Pancreas (tissue), 10 donors: ENCODE results near the gene PRRT1. TPM values are rescaled to one million over a fixed set of nuclear protein-coding genes. Genes with fewer than 3 reads are reported as not detected.
A peak's percentile ranks its signal among the peaks of the same experiment; 100 is the strongest.

ENCODE experiments used
- ATAC-seq, 4 donors: fragments of 200-7000 bp; cut with Tn5 transposase; one replicate each; pipeline versions ENCODE4 v1.8.0 to v1.9.1; 2020; ENCODE audit warnings: mild to moderate bottlenecking in 4 of 4, moderate library complexity in 4 of 4
- DNase-seq, 6 donors: peaks; one replicate each; pipeline ENCODE4 v3.0.0-alpha.2; 2020
- FAIRE-seq: peaks from 2 replicates; lab custom pipeline; 2012; peaks lifted over from hg19 to GRCh38; lab: Jason Lieb, UNC
- H3K27ac ChIP-seq, 4 donors: fragments of 200-600 bp; sonication (generic); 1 replicate in 3 of 4; 2 replicates in 1 of 4; pipeline versions ENCODE4 v1.5.0 to v1.8.0; 2020
- H3K27me3 ChIP-seq, 4 donors: fragments of 200-600 bp; one replicate each; pipeline ENCODE4 v1.8.0; 2021
- H3K36me3 ChIP-seq, 3 donors: fragments of 200-600 bp; sonication (generic) in 1 of 3; one replicate each; pipeline versions ENCODE4 v1.5.0 to v1.8.0; 2020 to 2021
- H3K4me1 ChIP-seq, 3 donors: fragments of 200-600 bp; one replicate each; pipeline ENCODE4 v1.8.0; 2021
- H3K4me3 ChIP-seq, 4 donors: fragments of 200-600 bp; sonication (generic) in 2 of 4; one replicate each; pipeline versions ENCODE4 v1.5.0 to v1.8.0; 2020 to 2021
- H3K9me3 ChIP-seq, 4 donors: fragments of 200-600 bp; one replicate each; pipeline ENCODE4 v1.8.0; 2021
- WGBS, 2 donors: extraction: QIAGEN DNeasy Blood & Tissue Kit; methylation state at CpG; one replicate each; pipeline ENCODE4 v1.1.7; 2013; 5-methylcytosine and 5-hydroxymethylcytosine counted together
- intact Hi-C, 3 donors: fragments of 100-400 bp; cut with DNase I; formaldehyde crosslinking; loops; one replicate each; pipeline versions ENCODE4 v1.11.1 to v1.14.2; 2022
- polyA plus RNA-seq, 2 donors: library from polyadenylated mRNA; stranded (reverse); fragments of 200-250 nt; gene quantifications; one replicate each; pipeline ENCODE4 v1.2.3, GENCODE V29; 2013
- total RNA-seq, 6 donors: library from RNA; stranded (reverse); fragmentation: NEBNext Ultra II Directional in 4 of 6; extraction: Animal tissue kit (Norgen Biotek cat#: 25700) in 4 of 6; gene quantifications; one replicate each; pipeline versions ENCODE4 v1.2.1 to v1.2.4, GENCODE V29; 2021 to 2023
- TF ChIP-seq, protein P1 (sequence below), 4 donors: fragments of 200-600 bp; sonication (generic) in 3 of 4; IDR thresholded peaks; one replicate each; pipeline versions ENCODE4 v1.5.0 to v1.8.0; 2021; ENCODE audit warnings: antibody characterized with exemption in 4 of 4
- donor health status: healthy with polysubstance abuse.
- donor health status: DM: no; HTN: no; CAD: no; lungs with moderate emphysema.
- donor health status: DM: no; HTN: no; CAD: no.
- donor health status: control.
- donor health status: control.
- donor health status: Bipolar disorder and iron deficiency.
- donor health status: DM: yes; HTN: yes; CAD: no.
- donor health status: DM: no; HTN: no; CAD: no.
- donor health status: DM: no; HTN: no; CAD: no.
- donor health status: DM: yes; HTN: yes; CAD: no.

Gene PRRT1
- total and polyA plus RNA-seq, 8 donors = 0.08 to 5.8 (median 0.47) TPM

DNA sequence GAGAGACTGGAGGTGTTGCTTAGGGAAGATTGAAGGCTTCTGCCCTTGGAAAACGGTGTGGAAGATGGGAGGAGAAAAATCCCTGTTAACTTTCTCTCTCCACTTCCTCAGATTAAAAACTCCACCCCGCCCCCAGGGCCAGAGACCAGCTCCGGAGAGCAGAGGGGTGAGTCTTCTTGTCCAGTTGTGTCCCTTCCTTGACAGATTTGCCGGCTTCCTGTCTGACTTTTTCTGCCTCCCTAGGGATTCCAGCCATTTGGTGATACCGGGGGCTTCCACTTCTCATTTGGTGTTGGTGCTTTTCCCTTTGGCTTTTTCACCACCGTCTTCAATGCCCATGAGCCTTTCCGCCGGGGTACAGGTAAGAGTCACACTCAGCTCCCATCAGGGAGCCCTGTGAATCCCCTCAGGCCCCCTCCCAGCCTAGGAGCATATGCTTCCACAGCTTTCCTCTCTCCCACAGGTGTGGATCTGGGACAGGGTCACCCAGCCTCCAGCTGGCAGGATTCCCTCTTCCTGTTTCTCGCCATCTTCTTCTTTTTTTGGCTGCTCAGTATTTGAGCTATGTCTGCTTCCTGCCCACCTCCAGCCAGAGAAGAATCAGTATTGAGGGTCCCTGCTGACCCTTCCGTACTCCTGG is 28.1 kb upstream of the PRRT1 start:
- no peak for ATAC-seq
- no peak overlapping the region for H3K4me3 ChIP-seq
- TF ChIP-seq, protein P1, sequence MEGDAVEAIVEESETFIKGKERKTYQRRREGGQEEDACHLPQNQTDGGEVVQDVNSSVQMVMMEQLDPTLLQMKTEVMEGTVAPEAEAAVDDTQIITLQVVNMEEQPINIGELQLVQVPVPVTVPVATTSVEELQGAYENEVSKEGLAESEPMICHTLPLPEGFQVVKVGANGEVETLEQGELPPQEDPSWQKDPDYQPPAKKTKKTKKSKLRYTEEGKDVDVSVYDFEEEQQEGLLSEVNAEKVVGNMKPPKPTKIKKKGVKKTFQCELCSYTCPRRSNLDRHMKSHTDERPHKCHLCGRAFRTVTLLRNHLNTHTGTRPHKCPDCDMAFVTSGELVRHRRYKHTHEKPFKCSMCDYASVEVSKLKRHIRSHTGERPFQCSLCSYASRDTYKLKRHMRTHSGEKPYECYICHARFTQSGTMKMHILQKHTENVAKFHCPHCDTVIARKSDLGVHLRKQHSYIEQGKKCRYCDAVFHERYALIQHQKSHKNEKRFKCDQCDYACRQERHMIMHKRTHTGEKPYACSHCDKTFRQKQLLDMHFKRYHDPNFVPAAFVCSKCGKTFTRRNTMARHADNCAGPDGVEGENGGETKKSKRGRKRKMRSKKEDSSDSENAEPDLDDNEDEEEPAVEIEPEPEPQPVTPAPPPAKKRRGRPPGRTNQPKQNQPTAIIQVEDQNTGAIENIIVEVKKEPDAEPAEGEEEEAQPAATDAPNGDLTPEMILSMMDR (IDR thresholded peaks at IDR 0.05) = no peak
- no peaks in the 10 kb centered on the region for H3K36me3 ChIP-seq
- no peak overlapping the region for H3K27ac ChIP-seq
- no peaks in the 10 kb centered on the region for H3K27me3 ChIP-seq
- intact Hi-C loops = no loop called here
- DNase-seq = peak in 1 of 6 donors; percentile 43
- WGBS, 2 donors = 73 to 78% methylated on average over 10 of the region's 10 CpGs
- H3K4me1 ChIP-seq = peaks cover 20 to 24% (median 22%) of the 10 kb centered on the region in 3 donors
- no peaks in the 10 kb centered on the region for H3K9me3 ChIP-seq
- FAIRE-seq = no peak

DNA sequence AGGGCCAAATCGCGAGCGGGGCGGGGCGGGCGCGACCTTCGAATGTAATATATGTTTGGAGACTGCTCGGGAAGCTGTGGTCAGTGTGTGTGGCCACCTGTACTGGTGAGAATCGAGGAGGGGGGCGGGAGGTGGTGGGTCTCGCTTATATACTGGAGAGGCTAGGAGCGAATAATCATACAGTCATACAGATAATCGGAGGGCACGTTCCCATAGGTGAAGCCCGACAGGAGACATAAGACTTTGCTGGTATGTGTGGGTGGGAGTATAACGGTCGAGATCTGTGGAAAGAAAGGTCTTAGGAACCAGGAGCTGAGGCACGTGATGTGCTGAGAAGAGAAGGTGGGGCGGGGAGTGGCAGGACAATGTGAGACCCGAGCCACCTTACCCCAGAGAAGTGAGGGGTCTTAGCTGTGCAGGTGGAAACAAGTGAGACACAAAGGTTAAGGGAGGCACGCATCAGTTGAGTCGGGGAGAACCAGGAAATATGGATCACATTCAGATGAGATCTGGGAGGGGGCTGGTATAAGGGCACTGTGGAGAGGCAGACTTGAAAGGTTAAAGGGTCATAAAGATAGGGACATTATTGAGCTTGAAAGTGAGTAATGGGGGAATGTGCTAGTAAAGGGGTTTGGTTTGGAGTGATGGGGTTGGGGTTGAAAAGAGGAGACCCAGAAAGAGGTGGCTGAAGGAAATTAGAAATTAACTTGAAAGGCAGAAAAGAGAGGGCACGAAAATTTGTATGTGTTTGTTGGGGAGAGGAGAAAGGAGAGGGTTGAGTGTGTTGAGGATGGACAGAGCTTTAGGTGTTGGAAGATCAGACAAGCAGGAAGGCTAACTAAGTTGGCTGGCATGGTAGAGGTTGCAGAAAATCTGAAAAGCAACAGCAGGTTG is 27.1 kb upstream of the PRRT1 start:
- 2 to 3% methylated on average over 21 to 24 of the region's 24 CpGs for WGBS, 2 donors
- no peaks in the 10 kb centered on the region for H3K9me3 ChIP-seq
- ATAC-seq = no peak
- peaks cover 20 to 31% (median 24%) of the 10 kb centered on the region in 3 donors for H3K4me1 ChIP-seq
- FAIRE-seq = no peak
- DNase-seq = peak in 1 of 6 donors; percentile 78
- TF ChIP-seq, protein P1 (IDR thresholded peaks at IDR 0.05) = no peak
- no peaks in the 10 kb centered on the region for H3K36me3 ChIP-seq
- H3K27me3 ChIP-seq = no peaks in the 10 kb centered on the region
- peak overlapping the region; percentile 28 to 88 (median 48) for H3K4me3 ChIP-seq
- intact Hi-C loops = no loop called here
- peak overlapping the region; percentile 86 to 96 (median 90) for H3K27ac ChIP-seq

DNA sequence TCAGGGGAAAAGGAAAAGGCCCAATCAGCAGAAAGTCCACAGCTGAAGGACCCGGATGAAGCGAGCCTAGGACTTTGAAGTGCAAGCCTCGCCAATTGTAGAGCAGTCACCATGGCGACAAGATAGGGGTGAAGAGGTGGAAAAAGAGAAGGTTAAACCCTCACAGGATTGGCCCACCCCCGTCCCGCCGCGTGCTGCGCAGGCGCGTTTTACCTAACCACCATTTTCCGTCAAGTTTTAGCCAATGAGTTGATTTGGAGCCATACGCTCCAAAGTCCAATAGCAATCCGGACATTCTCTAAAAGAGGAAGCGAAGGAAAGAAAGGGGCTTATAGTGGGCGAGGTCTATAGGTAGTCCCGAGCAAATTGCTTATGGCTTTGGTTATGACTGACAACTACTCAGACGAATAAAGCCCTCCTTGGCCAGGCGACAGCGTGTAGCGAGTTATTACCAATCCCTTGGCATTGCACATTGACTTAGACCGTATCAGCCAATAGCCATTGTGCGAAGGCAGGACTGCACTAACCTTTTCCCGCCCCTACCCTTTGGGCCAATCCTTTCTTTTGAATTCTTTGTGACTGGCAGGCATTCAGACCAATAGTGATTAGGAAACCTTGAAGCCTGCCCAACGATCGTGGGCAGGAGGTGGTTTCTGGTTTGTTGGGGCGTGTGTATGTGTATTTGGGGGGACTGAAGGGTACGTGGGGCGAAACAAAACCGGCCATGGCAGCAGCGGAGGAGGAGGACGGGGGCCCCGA is 26.2 kb upstream of the PRRT1 start, which contains the start of gene RNF5:
Gene RNF5, plus strand, starts transcription at position 618 of the 759 bp plus-strand sequence. Its CDS starts 107 bp downstream, at position 725.
- Histone ChIP-seq H3K4me1 (peaks cover 20 to 31% (median 24%) of the 10 kb centered on the region in 3 donors), H3K36me3 (no peaks in the 10 kb centered on the region), H3K4me3 (peak within 1 kb of the TSS; percentile 28 to 88 (median 48)), H3K27ac (peak within 1 kb of the TSS; percentile 86 to 96 (median 90)), H3K27me3 (no peaks in the 10 kb centered on the region), H3K9me3 (no peaks in the 10 kb centered on the region)
- peak; percentile 86 to 98 (median 95) for DNase-seq
- 0% methylated on average over 33 of the region's 33 CpGs for WGBS, 2 donors
- FAIRE-seq = peak; percentile 97
- intact Hi-C loops = no loop called here
- ATAC-seq = peak; percentile 79 to 88 (median 82)
- TF ChIP-seq, protein P1 (IDR thresholded peaks at IDR 0.05) = no peak

DNA sequence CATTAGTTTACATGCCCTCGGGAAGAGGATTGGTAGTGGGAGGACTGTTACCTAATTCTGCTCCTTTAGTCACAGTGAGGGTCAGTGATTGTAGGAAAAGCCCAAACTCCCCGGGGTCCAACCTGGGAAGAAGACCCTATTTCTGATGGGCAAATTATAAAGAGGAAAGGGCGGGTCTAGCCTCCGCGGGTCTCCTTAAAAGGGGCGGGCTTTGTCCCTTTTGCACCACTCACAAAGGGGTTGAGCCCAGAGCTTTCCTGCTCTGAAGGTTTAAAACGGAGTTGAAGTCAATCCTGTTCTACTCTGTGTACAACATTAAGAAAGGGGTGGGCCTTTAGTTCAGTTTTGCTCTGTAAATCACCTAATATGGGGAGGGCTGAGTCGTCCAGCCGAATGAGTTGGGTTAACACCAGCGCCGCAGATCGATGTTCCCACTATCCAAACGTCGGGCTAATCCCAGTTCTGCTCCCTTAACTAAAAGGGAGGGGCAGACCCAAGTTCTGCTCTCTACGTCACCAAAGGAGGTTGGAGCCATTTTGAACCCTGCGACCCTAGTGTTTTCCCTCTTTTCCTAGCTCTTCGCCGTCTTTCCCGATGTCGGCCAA is 25.5 kb upstream of the PRRT1 start:
- DNase-seq = peak in 1 of 6 donors; percentile 40

More for the DNA sequence above, 25.5 kb upstream of the PRRT1 start:
- H3K36me3 ChIP-seq = no peaks in the 10 kb centered on the region
- H3K27ac ChIP-seq = peak overlapping the region; percentile 86 to 96 (median 90)
- ATAC-seq (peak; percentile 2 to 5 (median 3)), FAIRE-seq (no peak)
- WGBS, 2 donors = 0 to 1% methylated on average over 20 of the region's 20 CpGs
- H3K4me3 ChIP-seq = peak overlapping the region in 3 of 4 donors; percentile 9 to 88 (median 55)
- no peaks in the 10 kb centered on the region for H3K27me3 ChIP-seq
- intact Hi-C loops = no loop called here
- H3K4me1 ChIP-seq = peaks cover 20 to 31% (median 24%) of the 10 kb centered on the region in 3 donors
- H3K9me3 ChIP-seq = no peaks in the 10 kb centered on the region
- TF ChIP-seq, protein P1 (IDR thresholded peaks at IDR 0.05) = no peak
